Colonic mucosa (tissue), 4 donors: Measurements from ENCODE around the gene TMEM187. TPM values are rescaled to one million over a fixed set of nuclear protein-coding genes. Genes with fewer than 3 reads are reported as not detected.

Experiments
- DNase-seq: peaks from one replicate; pipeline ENCODE4 v3.0.0-alpha.2; 2020
- H3K27ac ChIP-seq: fragments of 200-600 bp; one replicate; pipeline ENCODE4 v1.8.0; 2021
- H3K27me3 ChIP-seq: fragments of 200-600 bp; one replicate; pipeline ENCODE4 v1.8.0; 2021
- H3K36me3 ChIP-seq: fragments of 200-600 bp; one replicate; pipeline ENCODE4 v1.8.0; 2021
- H3K4me1 ChIP-seq: fragments of 200-600 bp; one replicate; pipeline ENCODE4 v1.8.0; 2021; ENCODE audit warnings: mild to moderate bottlenecking
- H3K4me3 ChIP-seq: fragments of 200-600 bp; one replicate; pipeline ENCODE4 v1.8.0; 2021
- H3K9ac ChIP-seq, 2 donors: one replicate each; pipeline ENCODE4 v1.7.0; 2013; ENCODE audit warnings: control low read depth in 2 of 2, low read depth in 2 of 2, low read length in 2 of 2
- H3K9me3 ChIP-seq: fragments of 200-600 bp; one replicate; pipeline ENCODE4 v1.8.0; 2021
- intact Hi-C: fragments of 100-400 bp; cut with DNase I; formaldehyde crosslinking; loops from one replicate; pipeline ENCODE4 v1.14.1; 2022
- total RNA-seq, 2 donors: library from RNA; stranded (reverse); fragmentation: NEBNext Ultra II Directional in 1 of 2; extraction: Animal tissue kit (Norgen Biotek cat#: 25700) in 1 of 2; gene quantifications; one replicate each; pipeline ENCODE4 v1.2.1, GENCODE V29; 2021
- TF ChIP-seq, protein P1 (sequence below): fragments of 200-600 bp; IDR thresholded peaks from one replicate; pipeline ENCODE4 v1.8.0; 2022; ENCODE audit warnings: antibody characterized with exemption, mild to moderate bottlenecking
- donor health status: healthy.
- donor health status: DM: no; HTN: no; CAD: no.
- donor health status: DM: no; HTN: no; CAD: no.

TMEM187 gene
- total RNA-seq, 2 donors from 2014 or later = 8.7 to 19.2 TPM

DNA sequence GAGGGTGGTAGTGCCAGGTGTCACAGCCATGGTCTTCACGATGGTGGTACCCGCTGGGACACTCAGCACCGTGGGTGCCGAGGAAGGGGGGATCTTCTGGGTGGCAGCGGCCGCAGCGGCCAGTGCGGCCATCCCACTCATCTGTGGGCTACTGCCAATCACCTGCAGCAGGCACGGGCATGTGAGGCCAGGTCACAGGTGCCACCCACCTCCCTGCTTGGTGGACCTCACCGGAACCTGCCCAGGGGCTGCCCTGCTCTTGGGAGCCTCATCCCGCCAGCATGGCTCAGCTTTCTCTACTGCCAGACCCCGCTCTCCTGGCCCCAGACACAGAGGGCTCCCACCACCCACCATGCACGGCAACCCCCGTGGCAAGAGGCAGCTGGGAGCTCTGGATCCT lies 13.9 kb upstream of the TMEM187 start:
- Histone ChIP-seq H3K36me3 (peaks cover 21% of the 10 kb centered on the region), H3K4me3 (no peak overlapping the region), H3K9ac (no peak overlapping the region), H3K4me1 (no peaks in the 10 kb centered on the region), H3K27ac (no peak overlapping the region), H3K27me3 (no peaks in the 10 kb centered on the region), H3K9me3 (no peaks in the 10 kb centered on the region)
- TF ChIP-seq, protein P1, sequence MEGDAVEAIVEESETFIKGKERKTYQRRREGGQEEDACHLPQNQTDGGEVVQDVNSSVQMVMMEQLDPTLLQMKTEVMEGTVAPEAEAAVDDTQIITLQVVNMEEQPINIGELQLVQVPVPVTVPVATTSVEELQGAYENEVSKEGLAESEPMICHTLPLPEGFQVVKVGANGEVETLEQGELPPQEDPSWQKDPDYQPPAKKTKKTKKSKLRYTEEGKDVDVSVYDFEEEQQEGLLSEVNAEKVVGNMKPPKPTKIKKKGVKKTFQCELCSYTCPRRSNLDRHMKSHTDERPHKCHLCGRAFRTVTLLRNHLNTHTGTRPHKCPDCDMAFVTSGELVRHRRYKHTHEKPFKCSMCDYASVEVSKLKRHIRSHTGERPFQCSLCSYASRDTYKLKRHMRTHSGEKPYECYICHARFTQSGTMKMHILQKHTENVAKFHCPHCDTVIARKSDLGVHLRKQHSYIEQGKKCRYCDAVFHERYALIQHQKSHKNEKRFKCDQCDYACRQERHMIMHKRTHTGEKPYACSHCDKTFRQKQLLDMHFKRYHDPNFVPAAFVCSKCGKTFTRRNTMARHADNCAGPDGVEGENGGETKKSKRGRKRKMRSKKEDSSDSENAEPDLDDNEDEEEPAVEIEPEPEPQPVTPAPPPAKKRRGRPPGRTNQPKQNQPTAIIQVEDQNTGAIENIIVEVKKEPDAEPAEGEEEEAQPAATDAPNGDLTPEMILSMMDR = no peak
- intact Hi-C loops = loop anchor here (10.0 kb wide), 1 partner anchor 414 kb away; no protein-coding TSS in a partner anchor
- no peak for DNase-seq

DNA sequence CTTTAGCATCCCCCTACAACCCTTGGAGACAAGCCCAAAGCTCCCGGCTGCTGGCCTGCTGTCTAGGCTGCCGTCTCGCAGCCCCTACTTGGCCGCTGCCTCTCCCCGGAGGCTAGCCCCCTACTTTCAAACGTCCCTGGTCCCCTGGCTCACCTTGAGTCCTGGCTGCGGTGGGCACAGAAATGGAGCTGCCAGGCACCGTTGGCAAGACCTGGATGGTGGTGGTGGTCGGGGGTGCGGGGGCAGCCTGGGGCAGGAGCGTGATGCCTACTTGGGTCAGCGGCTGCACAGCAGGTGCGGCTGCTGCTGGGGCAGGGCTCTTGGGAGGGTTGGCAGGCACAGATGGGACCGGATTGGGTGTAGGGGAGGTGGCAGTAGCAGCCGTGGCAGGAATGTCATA lies 12.9 kb upstream of the TMEM187 start:
- Histone ChIP-seq H3K9ac (no peak overlapping the region), H3K9me3 (no peaks in the 10 kb centered on the region), H3K27me3 (no peaks in the 10 kb centered on the region), H3K4me3 (no peak overlapping the region), H3K36me3 (peaks cover 21% of the 10 kb centered on the region), H3K27ac (no peak overlapping the region), H3K4me1 (no peaks in the 10 kb centered on the region)
- DNase-seq = no peak
- intact Hi-C loops = loop anchor here (10.0 kb wide), 1 partner anchor 415 kb away; no protein-coding TSS in a partner anchor
- TF ChIP-seq, protein P1 = no peak

DNA sequence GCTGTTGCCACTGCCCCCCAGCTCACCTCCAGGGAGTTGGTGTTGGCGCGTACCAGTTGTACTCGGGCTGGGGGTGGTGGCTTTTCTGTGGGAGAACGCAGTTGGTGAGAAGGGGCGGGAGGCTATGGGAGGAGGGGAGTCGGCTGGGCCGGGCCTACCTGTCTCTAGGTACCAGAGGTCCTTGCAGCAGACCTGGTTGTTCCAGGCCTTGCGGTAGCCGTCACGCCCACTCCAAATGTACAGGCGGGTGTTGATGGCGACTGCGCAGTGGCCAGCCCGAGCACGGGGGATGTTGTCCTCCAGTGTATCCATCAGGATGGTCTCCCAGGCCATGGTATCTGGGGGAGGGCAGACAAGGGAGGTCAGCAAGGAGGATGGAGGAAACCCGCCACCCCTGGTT lies 12.5 kb upstream of the TMEM187 start:
- Histone ChIP-seq H3K4me3 (no peak overlapping the region), H3K36me3 (peaks cover 21% of the 10 kb centered on the region), H3K27ac (no peak overlapping the region), H3K9ac (no peak overlapping the region), H3K9me3 (no peaks in the 10 kb centered on the region), H3K27me3 (no peaks in the 10 kb centered on the region), H3K4me1 (no peaks in the 10 kb centered on the region)
- TF ChIP-seq, protein P1 = no peak
- no peak for DNase-seq
- intact Hi-C loops = no loop called here

DNA sequence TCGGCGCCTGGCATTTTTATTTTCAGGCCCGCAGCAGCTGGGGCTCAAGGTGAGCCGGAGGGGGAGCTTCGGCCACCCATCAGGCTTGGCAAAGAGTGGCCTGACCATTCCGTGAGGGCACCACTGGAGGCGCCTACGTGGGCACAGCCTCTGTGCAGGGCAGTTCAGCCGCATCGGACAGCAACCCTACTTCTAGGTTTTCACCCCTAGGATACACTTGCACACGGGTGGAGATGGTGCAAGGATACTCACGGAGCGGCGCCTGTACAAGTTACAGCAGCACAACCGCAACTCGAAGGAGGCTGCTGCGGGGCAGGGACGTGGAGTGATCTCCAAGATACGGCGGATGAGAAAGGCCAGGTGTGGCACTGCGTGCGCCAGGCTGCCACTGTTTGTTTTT lies 11.8 kb upstream of the TMEM187 start:
- Histone ChIP-seq H3K9me3 (no peaks in the 10 kb centered on the region), H3K4me3 (no peak overlapping the region), H3K9ac (no peak overlapping the region), H3K27me3 (no peaks in the 10 kb centered on the region), H3K36me3 (peaks cover 21% of the 10 kb centered on the region), H3K27ac (no peak overlapping the region), H3K4me1 (no peaks in the 10 kb centered on the region)
- TF ChIP-seq, protein P1 = no peak
- intact Hi-C loops = no loop called here
- no peak for DNase-seq

- Histone ChIP-seq H3K27ac (no peak overlapping the region), H3K4me3 (no peak overlapping the region), H3K36me3 (peaks cover 21% of the 10 kb centered on the region), H3K4me1 (no peaks in the 10 kb centered on the region), H3K9ac (no peak overlapping the region), H3K27me3 (no peaks in the 10 kb centered on the region), H3K9me3 (no peaks in the 10 kb centered on the region)
- intact Hi-C loops = no loop called here
- TF ChIP-seq, protein P1 = no peak
- no peak for DNase-seq
Observed at GRCh38 chrX:153961292-153961691, 11.3 kb upstream of the TMEM187 start.
